Liver (tissue), 9 donors: Measurements from ENCODE around the gene ZNF146. TPM values are rescaled to one million over a fixed set of nuclear protein-coding genes. Genes with fewer than 3 reads are reported as not detected.

Experiments used
- DNase-seq: peaks from one replicate; pipeline ENCODE4 v3.0.0-alpha.2; 2017; ENCODE audit warnings: low spot score
- H3K27ac ChIP-seq, 2 donors: one replicate each; pipeline ENCODE4 v1.7.0; 2013; ENCODE audit warnings: inconsistent platforms in 2 of 2, low read length in 2 of 2, control low read depth in 1 of 2, low read depth in 1 of 2, mild to moderate bottlenecking in 1 of 2
- H3K27me3 ChIP-seq, 4 donors: one replicate each; pipeline versions ENCODE4 v1.6.1 to v1.7.0; 2013; ENCODE audit warnings: low read length in 3 of 4, inconsistent platforms in 1 of 4, mild to moderate bottlenecking in 1 of 4, moderate library complexity in 1 of 4; ENCODE audit not compliant: control insufficient read depth in 4 of 4, insufficient read depth in 4 of 4
- H3K36me3 ChIP-seq, 4 donors: one replicate each; pipeline versions ENCODE4 v1.6.1 to v1.7.0; 2013; ENCODE audit warnings: low read length in 3 of 4, mild to moderate bottlenecking in 3 of 4, low read depth in 1 of 4, moderate library complexity in 1 of 4; ENCODE audit not compliant: control insufficient read depth in 4 of 4, insufficient read depth in 3 of 4
- H3K4me1 ChIP-seq, 4 donors: one replicate each; pipeline versions ENCODE4 v1.6.1 to v1.7.0; 2013; ENCODE audit warnings: low read length in 3 of 4, mild to moderate bottlenecking in 3 of 4, moderate library complexity in 1 of 4; ENCODE audit not compliant: control insufficient read depth in 4 of 4, insufficient read depth in 4 of 4
- H3K4me3 ChIP-seq, 3 donors: one replicate each; pipeline versions ENCODE4 v1.6.1 to v1.7.0; 2013; ENCODE audit warnings: low read length in 3 of 3, control low read depth in 1 of 3, low read depth in 1 of 3, mild to moderate bottlenecking in 1 of 3
- H3K9ac ChIP-seq, 2 donors: one replicate each; pipeline ENCODE4 v1.7.0; 2013; ENCODE audit warnings: low read length in 2 of 2, mild to moderate bottlenecking in 2 of 2, moderate library complexity in 2 of 2, control low read depth in 1 of 2, low read depth in 1 of 2
- H3K9me3 ChIP-seq, 4 donors: one replicate each; pipeline versions ENCODE4 v1.6.1 to v1.7.0; 2013; ENCODE audit warnings: low read length in 3 of 4; ENCODE audit not compliant: control insufficient read depth in 4 of 4
- EGR1 ChIP-seq, 2 donors: IDR thresholded peaks; 2 replicates each; pipeline ENCODE4 v1.6.1; 2016 to 2018; ENCODE audit warnings: antibody characterized with exemption in 2 of 2, low read depth in 2 of 2
- FOXA1 ChIP-seq: IDR thresholded peaks from 2 replicates; pipeline ENCODE4 v1.6.1; 2016; ENCODE audit warnings: antibody characterized with exemption
- FOXA2 ChIP-seq: IDR thresholded peaks from 2 replicates; pipeline ENCODE4 v1.6.1; 2016; ENCODE audit warnings: antibody characterized with exemption
- GABPA ChIP-seq, 2 donors: IDR thresholded peaks in 1 of 2; conservative IDR thresholded peaks in 1 of 2; 2 replicates each; pipeline ENCODE4 v1.6.1; 2016; ENCODE audit warnings: antibody characterized with exemption in 2 of 2, mild to moderate bottlenecking in 1 of 2, moderate library complexity in 1 of 2
- HNF4A ChIP-seq, 2 donors: conservative IDR thresholded peaks; 2 replicates each; pipeline ENCODE4 v1.6.1; 2016; ENCODE audit warnings: antibody characterized with exemption in 2 of 2, mild to moderate bottlenecking in 2 of 2
- HNF4G ChIP-seq: IDR thresholded peaks from 2 replicates; pipeline ENCODE4 v1.6.1; 2016; ENCODE audit warnings: antibody characterized with exemption
- JUND ChIP-seq, 2 donors: IDR thresholded peaks; 2 replicates each; pipeline ENCODE4 v1.6.1; 2016; ENCODE audit warnings: antibody characterized with exemption in 2 of 2
- NR2F2 ChIP-seq: IDR thresholded peaks from 2 replicates; pipeline ENCODE4 v1.6.1; 2016; ENCODE audit warnings: antibody characterized with exemption
- RAD21 ChIP-seq, 2 donors: IDR thresholded peaks; 2 replicates each; pipeline ENCODE4 v1.6.1; 2016; ENCODE audit warnings: antibody characterized with exemption in 2 of 2, mild to moderate bottlenecking in 2 of 2
- RXRA ChIP-seq, 2 donors: IDR thresholded peaks; 2 replicates each; pipeline ENCODE4 v1.6.1; 2017 to 2018; ENCODE audit warnings: antibody characterized with exemption in 2 of 2, mild to moderate bottlenecking in 1 of 2
- SP1 ChIP-seq: IDR thresholded peaks from 2 replicates; pipeline ENCODE4 v1.6.1; 2018; ENCODE audit warnings: antibody characterized with exemption, mild to moderate bottlenecking
- TAF1 ChIP-seq: conservative IDR thresholded peaks from 2 replicates; pipeline ENCODE4 v1.6.1; 2016; ENCODE audit warnings: antibody characterized with exemption, mild to moderate bottlenecking
- YY1 ChIP-seq: IDR thresholded peaks from 2 replicates; pipeline ENCODE4 v1.6.1; 2016; ENCODE audit warnings: antibody characterized with exemption, mild to moderate bottlenecking
- WGBS: extraction: QIAGEN DNeasy Blood & Tissue Kit; methylation state at CpG from one replicate; pipeline ENCODE4 v1.1.7; 2013; 5-methylcytosine and 5-hydroxymethylcytosine counted together
- polyA plus RNA-seq, 2 donors: library from polyadenylated mRNA; stranded (reverse) in 1 of 2; unstranded in 1 of 2; fragments of 200-250 nt in 1 of 2; fragments of >200 nt in 1 of 2; fragmentation: Nextera tagmentation in 1 of 2; extraction: Ambion mirVana in 1 of 2; gene quantifications; one replicate each; pipeline versions ENCODE4 v1.2.1 to v1.2.3, GENCODE V29; 2013 to 2015
- total RNA-seq, 2 donors: library from RNA; depleted of rRNA; stranded (reverse); fragments of >200 nt; gene quantifications; one replicate each; pipeline ENCODE4 v1.2.3, GENCODE V29; 2014
- TF ChIP-seq, protein P1 (sequence below): IDR thresholded peaks from 2 replicates; pipeline ENCODE4 v1.6.1; 2016; ENCODE audit warnings: antibody characterized with exemption
- TF ChIP-seq, protein P2 (sequence below): fragments of 150-350 bp; IDR thresholded peaks from 2 replicates; pipeline ENCODE4 v1.5.1; 2017; ENCODE audit warnings: improper control_type of control experiment, low read depth, low read length; ENCODE audit not compliant: missing input control
- TF ChIP-seq, protein P3 (sequence below): IDR thresholded peaks from 2 replicates; pipeline ENCODE4 v1.6.1; 2016; ENCODE audit warnings: antibody characterized with exemption
- TF ChIP-seq, protein P4 (sequence below): IDR thresholded peaks from 2 replicates; pipeline ENCODE4 v1.6.1; 2016; ENCODE audit warnings: antibody characterized with exemption, mild to moderate bottlenecking
- TF ChIP-seq, protein P5 (sequence below): IDR thresholded peaks from 2 replicates; pipeline ENCODE4 v1.6.1; 2016; ENCODE audit warnings: antibody characterized with exemption
- donor health status: healthy.
- donor health status: healthy.
- donor health status: healthy.
- donor health status: healthy.
- donor health status: healthy.

The ZNF146 gene
- total and polyA plus RNA-seq, 4 donors, result 16.6 to 48.6 (median 24.1) TPM

DNA sequence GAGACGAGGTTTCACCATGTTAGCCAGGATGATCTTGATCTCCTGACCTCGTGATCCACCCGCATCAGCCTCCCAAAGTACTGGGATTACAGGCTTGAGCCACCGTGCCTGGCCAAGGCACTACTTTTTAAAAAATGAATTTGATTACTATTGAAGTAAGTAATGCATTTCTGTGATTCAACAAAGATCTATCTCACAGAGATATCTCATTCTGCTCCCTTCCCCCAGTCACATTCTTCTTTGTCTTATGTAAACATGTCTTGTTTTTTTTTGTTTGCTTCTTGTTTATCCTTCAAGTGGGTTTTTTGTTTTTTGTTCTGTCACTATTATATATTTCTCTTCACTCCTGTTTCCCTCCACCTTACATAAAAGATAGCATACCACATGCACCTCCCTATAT is 6.6 kb downstream of the ZNF146 start:
- H3K27me3 ChIP-seq, result no peaks in the 10 kb centered on the region
- no peak overlapping the region for H3K9ac ChIP-seq
- H3K36me3 ChIP-seq, result peaks cover 7 to 42% (median 38%) of the 10 kb centered on the region in 4 donors
- no peak for DNase-seq
- no peak overlapping the region for H3K4me3 ChIP-seq
- no peak overlapping the region for H3K27ac ChIP-seq
- peaks cover 0 to 5% (median 3%) of the 10 kb centered on the region in 4 donors for H3K9me3 ChIP-seq
- H3K4me1 ChIP-seq, result no peaks in the 10 kb centered on the region
- 91% methylated on average over 4 of the region's 4 CpGs for WGBS
- TF ChIP-seq YY1 (no peak), EGR1 (IDR thresholded peaks at IDR 0.05; ENCODE audit: low read depth in 2 of 2) (no peak), RXRA (IDR thresholded peaks at IDR 0.05) (no peak), HNF4G (no peak), SP1 (no peak), FOXA1 (no peak), TAF1 (no peak), GABPA (IDR thresholded peaks at IDR 0.05 in 1 of 2, conservative IDR thresholded peaks at IDR 0.05 in 1 of 2) (no peak), HNF4A (conservative IDR thresholded peaks at IDR 0.05) (no peak), JUND (IDR thresholded peaks at IDR 0.05) (no peak), RAD21 (IDR thresholded peaks at IDR 0.05) (no peak), NR2F2 (no peak)
- TF ChIP-seq, protein P1, sequence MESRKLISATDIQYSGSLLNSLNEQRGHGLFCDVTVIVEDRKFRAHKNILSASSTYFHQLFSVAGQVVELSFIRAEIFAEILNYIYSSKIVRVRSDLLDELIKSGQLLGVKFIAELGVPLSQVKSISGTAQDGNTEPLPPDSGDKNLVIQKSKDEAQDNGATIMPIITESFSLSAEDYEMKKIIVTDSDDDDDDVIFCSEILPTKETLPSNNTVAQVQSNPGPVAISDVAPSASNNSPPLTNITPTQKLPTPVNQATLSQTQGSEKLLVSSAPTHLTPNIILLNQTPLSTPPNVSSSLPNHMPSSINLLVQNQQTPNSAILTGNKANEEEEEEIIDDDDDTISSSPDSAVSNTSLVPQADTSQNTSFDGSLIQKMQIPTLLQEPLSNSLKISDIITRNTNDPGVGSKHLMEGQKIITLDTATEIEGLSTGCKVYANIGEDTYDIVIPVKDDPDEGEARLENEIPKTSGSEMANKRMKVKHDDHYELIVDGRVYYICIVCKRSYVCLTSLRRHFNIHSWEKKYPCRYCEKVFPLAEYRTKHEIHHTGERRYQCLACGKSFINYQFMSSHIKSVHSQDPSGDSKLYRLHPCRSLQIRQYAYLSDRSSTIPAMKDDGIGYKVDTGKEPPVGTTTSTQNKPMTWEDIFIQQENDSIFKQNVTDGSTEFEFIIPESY, result no peak
- TF ChIP-seq, protein P2, sequence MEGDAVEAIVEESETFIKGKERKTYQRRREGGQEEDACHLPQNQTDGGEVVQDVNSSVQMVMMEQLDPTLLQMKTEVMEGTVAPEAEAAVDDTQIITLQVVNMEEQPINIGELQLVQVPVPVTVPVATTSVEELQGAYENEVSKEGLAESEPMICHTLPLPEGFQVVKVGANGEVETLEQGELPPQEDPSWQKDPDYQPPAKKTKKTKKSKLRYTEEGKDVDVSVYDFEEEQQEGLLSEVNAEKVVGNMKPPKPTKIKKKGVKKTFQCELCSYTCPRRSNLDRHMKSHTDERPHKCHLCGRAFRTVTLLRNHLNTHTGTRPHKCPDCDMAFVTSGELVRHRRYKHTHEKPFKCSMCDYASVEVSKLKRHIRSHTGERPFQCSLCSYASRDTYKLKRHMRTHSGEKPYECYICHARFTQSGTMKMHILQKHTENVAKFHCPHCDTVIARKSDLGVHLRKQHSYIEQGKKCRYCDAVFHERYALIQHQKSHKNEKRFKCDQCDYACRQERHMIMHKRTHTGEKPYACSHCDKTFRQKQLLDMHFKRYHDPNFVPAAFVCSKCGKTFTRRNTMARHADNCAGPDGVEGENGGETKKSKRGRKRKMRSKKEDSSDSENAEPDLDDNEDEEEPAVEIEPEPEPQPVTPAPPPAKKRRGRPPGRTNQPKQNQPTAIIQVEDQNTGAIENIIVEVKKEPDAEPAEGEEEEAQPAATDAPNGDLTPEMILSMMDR, result no peak
- TF ChIP-seq, protein P3, sequence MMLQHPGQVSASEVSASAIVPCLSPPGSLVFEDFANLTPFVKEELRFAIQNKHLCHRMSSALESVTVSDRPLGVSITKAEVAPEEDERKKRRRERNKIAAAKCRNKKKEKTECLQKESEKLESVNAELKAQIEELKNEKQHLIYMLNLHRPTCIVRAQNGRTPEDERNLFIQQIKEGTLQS, result no peak
- TF ChIP-seq, protein P4, sequence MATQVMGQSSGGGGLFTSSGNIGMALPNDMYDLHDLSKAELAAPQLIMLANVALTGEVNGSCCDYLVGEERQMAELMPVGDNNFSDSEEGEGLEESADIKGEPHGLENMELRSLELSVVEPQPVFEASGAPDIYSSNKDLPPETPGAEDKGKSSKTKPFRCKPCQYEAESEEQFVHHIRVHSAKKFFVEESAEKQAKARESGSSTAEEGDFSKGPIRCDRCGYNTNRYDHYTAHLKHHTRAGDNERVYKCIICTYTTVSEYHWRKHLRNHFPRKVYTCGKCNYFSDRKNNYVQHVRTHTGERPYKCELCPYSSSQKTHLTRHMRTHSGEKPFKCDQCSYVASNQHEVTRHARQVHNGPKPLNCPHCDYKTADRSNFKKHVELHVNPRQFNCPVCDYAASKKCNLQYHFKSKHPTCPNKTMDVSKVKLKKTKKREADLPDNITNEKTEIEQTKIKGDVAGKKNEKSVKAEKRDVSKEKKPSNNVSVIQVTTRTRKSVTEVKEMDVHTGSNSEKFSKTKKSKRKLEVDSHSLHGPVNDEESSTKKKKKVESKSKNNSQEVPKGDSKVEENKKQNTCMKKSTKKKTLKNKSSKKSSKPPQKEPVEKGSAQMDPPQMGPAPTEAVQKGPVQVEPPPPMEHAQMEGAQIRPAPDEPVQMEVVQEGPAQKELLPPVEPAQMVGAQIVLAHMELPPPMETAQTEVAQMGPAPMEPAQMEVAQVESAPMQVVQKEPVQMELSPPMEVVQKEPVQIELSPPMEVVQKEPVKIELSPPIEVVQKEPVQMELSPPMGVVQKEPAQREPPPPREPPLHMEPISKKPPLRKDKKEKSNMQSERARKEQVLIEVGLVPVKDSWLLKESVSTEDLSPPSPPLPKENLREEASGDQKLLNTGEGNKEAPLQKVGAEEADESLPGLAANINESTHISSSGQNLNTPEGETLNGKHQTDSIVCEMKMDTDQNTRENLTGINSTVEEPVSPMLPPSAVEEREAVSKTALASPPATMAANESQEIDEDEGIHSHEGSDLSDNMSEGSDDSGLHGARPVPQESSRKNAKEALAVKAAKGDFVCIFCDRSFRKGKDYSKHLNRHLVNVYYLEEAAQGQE, result no peak

DNA sequence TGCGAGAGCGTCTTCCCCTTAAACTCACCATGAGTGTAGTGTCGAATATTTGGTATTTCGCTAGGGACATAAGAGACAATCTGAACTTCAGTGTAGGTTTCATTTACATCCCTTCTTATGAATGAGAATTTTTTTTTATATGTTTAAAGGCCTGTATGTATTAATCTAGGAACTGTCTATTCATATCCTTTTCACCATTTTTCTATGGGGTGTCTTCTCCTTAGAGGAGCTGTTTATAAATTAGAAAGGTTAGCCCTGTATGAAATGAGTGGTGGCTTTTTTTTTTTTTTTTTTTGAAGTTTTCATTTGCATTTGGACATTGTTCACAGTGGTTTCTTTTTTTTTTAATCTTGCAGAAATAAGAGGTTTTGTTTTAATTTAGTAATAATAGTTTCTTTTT is 7.6 kb downstream of the ZNF146 start:
- Histone ChIP-seq H3K27ac (no peak overlapping the region), H3K27me3 (no peaks in the 10 kb centered on the region), H3K36me3 (peaks cover 9 to 48% (median 43%) of the 10 kb centered on the region in 4 donors), H3K9me3 (peaks cover 0 to 5% (median 4%) of the 10 kb centered on the region in 4 donors), H3K4me3 (no peak overlapping the region), H3K4me1 (no peaks in the 10 kb centered on the region), H3K9ac (no peak overlapping the region)
- no peak for DNase-seq
- 98% methylated on average over 4 of the region's 4 CpGs for WGBS
- no peak for TF ChIP-seq SP1
- TF ChIP-seq, protein P5, sequence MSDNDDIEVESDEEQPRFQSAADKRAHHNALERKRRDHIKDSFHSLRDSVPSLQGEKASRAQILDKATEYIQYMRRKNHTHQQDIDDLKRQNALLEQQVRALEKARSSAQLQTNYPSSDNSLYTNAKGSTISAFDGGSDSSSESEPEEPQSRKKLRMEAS, result no peak
- TF ChIP-seq TAF1, result no peak
- no peak for TF ChIP-seq RAD21 (IDR thresholded peaks at IDR 0.05)
- TF ChIP-seq, protein P3, result no peak
- no peak for TF ChIP-seq EGR1 (IDR thresholded peaks at IDR 0.05; ENCODE audit: low read depth in 2 of 2)
- TF ChIP-seq FOXA1, result no peak
- TF ChIP-seq, protein P1, result no peak
- TF ChIP-seq HNF4A (conservative IDR thresholded peaks at IDR 0.05), result no peak
- TF ChIP-seq JUND (IDR thresholded peaks at IDR 0.05), result no peak
- TF ChIP-seq NR2F2, result no peak
- no peak for TF ChIP-seq FOXA2
- TF ChIP-seq YY1, result no peak
- TF ChIP-seq HNF4G, result no peak
